Retinal pigment epithelial cell (primary cell): ENCODE measurements around the gene DCXR.

Experiments
- DNase-seq: peaks from one replicate; pipeline ENCODE4 v3.0.0-alpha.2; 2010; ENCODE audit warnings: low read depth
- H3K4me3 ChIP-seq: 2 replicates; pipeline ENCODE4 v1.5.1; 2011; ENCODE audit warnings: mild to moderate bottlenecking, low read length, control low read depth, moderate library complexity
- TF ChIP-seq, protein P1 (sequence below): conservative IDR thresholded peaks from 2 replicates; pipeline ENCODE4 v1.5.1; 2011; ENCODE audit warnings: low read depth, low read length, control low read depth, inconsistent platforms

The DCXR gene

DNA sequence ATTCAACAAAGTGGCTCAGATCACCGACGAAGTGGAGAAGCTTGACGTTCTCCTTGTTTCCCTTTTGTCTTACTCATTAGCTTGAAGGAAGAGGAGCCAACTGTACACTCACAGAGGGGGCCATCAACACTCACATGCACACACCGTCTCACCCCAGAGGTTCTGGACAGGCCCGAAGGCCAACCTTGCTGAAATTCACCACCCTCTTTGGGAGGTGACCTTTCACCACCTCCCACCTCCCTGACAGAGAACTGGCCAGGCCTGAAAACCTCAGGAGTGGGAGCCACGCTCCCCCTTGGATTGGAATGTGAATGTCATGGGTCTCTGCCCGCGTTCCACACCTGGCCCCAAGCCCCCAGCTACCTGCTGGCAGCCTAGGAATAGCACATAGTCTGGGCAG lies 2.0 kb downstream of the DCXR start:
- H3K4me3 ChIP-seq: no peak overlapping the region
- no peak for DNase-seq

DNA sequence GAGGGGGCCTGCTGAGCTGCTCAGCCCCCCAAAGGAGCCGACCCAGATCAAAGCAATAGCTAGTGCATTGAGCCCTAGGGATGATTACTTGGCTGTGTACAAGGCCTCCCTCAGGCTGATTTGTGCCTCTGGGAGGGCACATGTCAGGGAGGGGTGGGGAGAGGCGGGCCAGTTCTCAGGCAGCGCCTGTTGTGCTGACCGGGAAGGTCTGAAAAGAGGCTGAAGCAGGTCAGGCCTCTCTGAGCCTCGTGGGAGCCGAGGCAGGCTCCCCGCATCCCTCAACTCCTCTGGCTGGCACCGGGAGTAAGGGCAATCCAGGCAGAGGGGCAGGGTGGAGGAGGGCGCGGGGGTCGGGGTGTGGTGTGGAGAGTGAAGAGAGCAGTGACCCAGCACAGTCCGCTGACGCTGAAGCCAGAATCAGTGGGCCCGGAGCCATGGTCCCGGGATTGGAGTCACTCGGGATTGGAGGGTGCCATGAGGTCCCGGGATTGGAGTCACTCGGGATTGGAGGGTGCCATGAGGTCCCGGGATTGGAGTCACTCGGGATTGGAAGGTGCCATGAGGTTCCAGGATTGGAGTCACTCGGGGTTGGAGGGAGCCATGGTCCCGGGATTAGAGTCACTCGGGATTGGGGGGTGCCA lies 3.0 kb downstream of the DCXR start:
- no peak overlapping the region for H3K4me3 ChIP-seq
- TF ChIP-seq, protein P1, sequence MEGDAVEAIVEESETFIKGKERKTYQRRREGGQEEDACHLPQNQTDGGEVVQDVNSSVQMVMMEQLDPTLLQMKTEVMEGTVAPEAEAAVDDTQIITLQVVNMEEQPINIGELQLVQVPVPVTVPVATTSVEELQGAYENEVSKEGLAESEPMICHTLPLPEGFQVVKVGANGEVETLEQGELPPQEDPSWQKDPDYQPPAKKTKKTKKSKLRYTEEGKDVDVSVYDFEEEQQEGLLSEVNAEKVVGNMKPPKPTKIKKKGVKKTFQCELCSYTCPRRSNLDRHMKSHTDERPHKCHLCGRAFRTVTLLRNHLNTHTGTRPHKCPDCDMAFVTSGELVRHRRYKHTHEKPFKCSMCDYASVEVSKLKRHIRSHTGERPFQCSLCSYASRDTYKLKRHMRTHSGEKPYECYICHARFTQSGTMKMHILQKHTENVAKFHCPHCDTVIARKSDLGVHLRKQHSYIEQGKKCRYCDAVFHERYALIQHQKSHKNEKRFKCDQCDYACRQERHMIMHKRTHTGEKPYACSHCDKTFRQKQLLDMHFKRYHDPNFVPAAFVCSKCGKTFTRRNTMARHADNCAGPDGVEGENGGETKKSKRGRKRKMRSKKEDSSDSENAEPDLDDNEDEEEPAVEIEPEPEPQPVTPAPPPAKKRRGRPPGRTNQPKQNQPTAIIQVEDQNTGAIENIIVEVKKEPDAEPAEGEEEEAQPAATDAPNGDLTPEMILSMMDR: no peak
- DNase-seq: no peak

More for the DNA sequence above, 2.0 kb downstream of the DCXR start:
- TF ChIP-seq, protein P1: no peak

DNA sequence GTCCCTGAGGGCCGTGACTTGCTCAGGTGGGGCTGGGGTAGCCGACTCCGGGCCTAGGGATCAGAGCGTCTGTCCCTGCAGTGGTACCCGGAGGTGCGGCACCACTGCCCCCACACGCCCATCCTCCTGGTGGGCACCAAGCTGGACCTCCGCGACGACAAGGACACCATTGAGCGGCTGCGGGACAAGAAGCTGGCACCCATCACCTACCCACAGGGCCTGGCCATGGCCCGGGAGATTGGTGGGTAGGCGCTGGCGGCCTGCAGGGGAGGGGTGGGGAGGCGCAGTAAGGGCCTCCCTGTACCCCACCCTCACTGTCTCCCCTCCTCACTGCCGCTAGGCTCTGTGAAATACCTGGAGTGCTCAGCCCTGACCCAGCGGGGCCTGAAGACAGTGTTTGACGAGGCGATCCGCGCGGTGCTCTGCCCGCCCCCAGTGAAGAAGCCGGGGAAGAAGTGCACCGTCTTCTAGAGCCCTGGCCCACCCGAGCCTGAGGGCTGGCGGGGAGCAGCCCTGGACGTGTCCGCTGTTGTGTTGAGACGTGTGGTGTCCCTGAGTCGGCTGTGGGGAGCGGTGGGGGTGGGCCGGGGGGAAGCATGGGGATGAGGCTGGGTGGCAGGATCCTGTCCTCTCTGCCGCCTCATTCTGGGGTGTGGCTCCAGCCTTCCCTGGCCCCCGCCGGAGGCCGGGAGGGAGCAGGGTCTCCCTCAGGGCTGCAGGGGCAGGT lies 4.0 kb downstream of the DCXR start:
- TF ChIP-seq, protein P1: no peak
- H3K4me3 ChIP-seq: no peak overlapping the region

DNA sequence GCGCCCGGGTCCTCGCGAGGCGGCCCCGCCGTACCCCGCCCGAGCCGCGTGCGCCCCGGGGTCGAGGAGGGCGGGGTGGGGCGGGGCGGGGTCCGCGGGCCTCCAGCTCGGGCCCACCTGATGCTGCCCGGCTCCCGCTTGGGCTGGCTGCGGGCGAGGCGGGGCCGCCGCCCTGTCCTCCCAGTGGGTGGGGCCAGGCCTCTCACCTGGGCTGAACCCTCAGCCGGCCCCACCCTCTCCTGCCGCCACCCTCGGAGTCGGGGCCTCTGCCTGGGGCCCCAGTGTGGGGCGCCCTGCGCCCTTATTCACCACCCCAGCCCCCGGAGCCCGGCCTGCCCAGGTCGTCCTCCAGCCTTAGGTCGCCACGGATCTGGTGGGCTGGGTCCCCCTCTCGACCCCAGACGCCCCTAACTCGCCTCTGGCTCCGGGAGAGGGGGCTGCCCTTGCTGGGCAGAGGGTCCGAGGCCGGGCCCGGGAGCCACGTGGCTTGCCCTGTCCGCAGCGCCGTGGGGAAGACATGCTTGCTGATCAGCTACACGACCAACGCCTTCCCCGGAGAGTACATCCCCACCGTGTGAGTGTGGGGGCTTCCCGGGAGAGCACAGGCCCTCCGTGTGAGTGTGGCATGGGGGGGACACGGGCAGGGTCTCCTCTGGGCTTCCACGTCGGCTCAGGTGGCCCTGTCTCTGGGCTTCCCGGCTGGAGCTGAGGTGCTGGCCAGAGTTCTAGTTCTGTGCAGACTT lies 5.4 kb downstream of the DCXR start:
- no peak for DNase-seq
- TF ChIP-seq, protein P1: no peak
- H3K4me3 ChIP-seq: peak overlapping the region; percentile 50

More for the DNA sequence above, 4.0 kb downstream of the DCXR start:
- DNase-seq: no peak

DNA sequence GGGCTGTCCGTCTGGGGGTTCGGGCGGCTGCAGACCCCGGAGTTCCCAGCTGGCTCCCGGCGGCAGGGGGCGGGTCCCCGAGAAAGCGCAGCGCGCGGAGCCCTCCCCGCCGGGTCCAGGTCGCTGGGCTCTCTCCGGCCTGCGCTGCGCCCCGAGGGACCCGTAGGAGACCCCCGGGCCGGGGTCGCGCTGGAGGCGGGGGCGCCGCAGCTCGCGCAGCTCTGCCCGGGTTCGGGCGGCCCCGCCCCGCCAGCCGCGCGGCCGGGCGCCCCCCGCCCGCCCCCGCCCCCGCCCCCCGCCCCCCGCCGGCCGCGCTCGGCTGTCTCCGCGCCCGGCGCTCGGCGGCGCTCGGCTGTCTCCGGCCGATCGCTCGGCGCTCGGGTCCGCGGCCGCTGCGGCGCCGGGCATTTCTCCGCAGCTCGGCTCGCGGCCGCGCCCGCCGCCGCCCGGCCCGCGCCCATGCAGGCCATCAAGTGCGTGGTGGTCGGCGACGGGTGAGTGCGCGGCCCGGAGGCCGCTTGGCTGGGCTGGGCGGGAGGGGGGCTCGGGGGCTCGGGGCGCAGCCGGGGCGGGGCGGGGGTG lies 6.1 kb downstream of the DCXR start, which contains the start of gene RAC3:
TSS of gene RAC3 (plus strand) at position 376 of the 582 bp plus-strand sequence. CDS start at position 460, 84 bp downstream.
- peak within 1 kb of the TSS; percentile 50 for H3K4me3 ChIP-seq
- TF ChIP-seq, protein P1: no peak
- no peak for DNase-seq

DNA sequence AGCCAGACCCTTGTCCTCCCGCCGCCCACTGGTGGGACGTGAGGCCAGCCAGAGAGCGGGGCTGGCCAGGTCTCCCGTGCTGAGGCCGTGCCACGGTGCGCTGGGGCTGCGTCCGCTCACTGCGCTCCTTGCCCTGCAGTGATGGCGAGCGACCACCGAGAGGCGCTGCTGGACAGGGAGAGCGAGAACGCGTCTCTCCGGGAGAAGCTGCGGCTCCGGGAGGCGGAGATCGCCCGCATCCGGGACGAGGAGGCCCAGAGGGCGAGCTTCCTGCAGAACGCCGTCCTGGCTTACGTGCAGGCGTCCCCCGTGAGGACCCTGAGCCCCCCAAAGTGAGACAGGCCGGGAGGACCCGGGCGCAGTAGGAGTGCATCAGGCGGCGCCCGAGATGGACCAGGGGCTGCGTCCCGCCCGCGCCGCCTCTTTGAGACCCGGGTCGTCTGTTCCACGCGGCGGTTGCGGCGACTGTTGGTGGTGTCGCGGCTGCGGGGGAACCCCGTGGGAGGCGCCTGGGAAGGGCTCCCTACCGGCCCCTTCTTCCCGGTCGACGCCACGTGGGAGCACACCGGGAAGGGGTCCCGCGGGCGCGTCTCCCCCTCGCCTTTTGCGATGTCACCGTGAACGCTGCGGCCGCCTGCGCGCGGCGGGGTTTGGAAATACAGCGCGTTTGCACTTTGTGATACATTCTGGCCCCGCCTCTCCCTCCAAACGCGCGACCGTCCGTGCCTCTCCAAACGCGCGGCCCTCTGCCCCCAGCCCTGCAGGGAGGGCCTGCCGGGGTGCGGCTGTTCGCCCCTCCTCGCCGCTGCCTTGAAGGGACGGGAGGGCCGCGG lies 6.8 kb downstream of the DCXR start:
- TF ChIP-seq, protein P1: peak; percentile 67
- DNase-seq: peak; percentile 34

More for the DNA sequence above, 6.8 kb downstream of the DCXR start:
- peak overlapping the region; percentile 49 for H3K4me3 ChIP-seq
